Breast epithelium (tissue), 4 donors: Measurements from ENCODE around the gene USP17L17. TPM values are rescaled to one million over a fixed set of nuclear protein-coding genes. Genes with fewer than 3 reads are reported as not detected.
"Not testable (repeated sequence)": the region's sequence is repeated elsewhere in the genome, so short reads cannot be mapped to it uniquely, and the experiment has no call there.

ENCODE experiments used
- DNase-seq, 2 donors: peaks; one replicate each; pipeline ENCODE4 v3.0.0-alpha.2; 2019; ENCODE audit warnings: low spot score in 2 of 2
- H3K27ac ChIP-seq, 2 donors: fragments of 200-600 bp; sonication (generic) in 1 of 2; one replicate each; pipeline ENCODE4 v1.5.1; 2016 to 2019; ENCODE audit warnings: mild to moderate bottlenecking in 1 of 2
- H3K27me3 ChIP-seq, 2 donors: fragments of 200-600 bp; sonication (generic) in 1 of 2; one replicate each; pipeline versions ENCODE4 v1.5.1 to v1.6.0; 2017 to 2019; ENCODE audit warnings: control low read depth in 1 of 2, mild to moderate bottlenecking in 1 of 2
- H3K36me3 ChIP-seq: fragments of 200-600 bp; one replicate; pipeline ENCODE4 v1.5.1; 2019
- H3K4me1 ChIP-seq, 2 donors: fragments of 200-600 bp; sonication (generic); one replicate each; pipeline ENCODE4 v1.5.1; 2016 to 2019; ENCODE audit warnings: control low read depth in 1 of 2
- H3K4me3 ChIP-seq, 3 donors: fragments of 200-600 bp; sonication (generic); 1 replicate in 2 of 3; 2 replicates in 1 of 3; pipeline ENCODE4 v1.5.1; 2016 to 2019; ENCODE audit warnings: mild to moderate bottlenecking in 3 of 3, moderate library complexity in 2 of 3
- H3K9me3 ChIP-seq, 2 donors: fragments of 200-600 bp; sonication (generic) in 1 of 2; one replicate each; pipeline ENCODE4 v1.5.1; 2016 to 2019; ENCODE audit warnings: control low read depth in 1 of 2
- intact Hi-C: fragments of 100-400 bp; cut with DNase I; formaldehyde crosslinking; loops from one replicate; pipeline ENCODE4 v1.15.1; 2023; ENCODE audit warnings: low total_unique reads
- total RNA-seq, 3 donors: library from RNA; depleted of rRNA; stranded (reverse); fragments of >200 nt; gene quantifications; one replicate each; pipeline ENCODE4 v1.1.0, GENCODE V29; 2016

The USP17L17 gene
- total RNA-seq, 3 donors from 2014 or later: not detected

- not testable (repeated sequence) for H3K27me3 ChIP-seq
Observed at GRCh38 chr4:9262572-9262971, 18.9 kb downstream of the USP17L17 start, which contains the start of gene USP17L21. Gene USP17L21 (plus strand): TSS chr4:9262872. CDS start chr4:9262872, 0 bp downstream.

DNA sequence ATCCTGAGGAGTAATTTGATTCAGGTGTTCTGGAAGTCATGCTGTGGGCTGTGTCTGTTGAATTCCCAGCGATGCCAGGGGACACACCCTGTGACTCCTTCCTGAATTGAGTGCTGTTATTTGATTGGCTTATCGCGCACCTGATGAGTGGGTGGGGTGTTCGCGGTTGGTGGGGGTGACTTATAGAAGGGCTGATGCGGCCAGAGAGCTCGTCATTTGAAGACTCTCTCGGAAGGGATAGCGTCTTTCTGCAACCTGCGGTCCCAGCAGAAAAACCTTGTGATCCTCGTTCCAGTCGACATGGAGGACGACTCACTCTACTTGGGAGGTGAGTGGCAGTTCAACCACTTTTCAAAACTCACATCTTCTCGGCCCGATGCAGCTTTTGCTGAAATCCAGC is 23.6 kb downstream of the USP17L17 start, which contains the start of gene USP17L22:
USP17L22 (plus strand) TSS at position 301 of the 400 bp plus-strand sequence; CDS start at position 301, 0 bp downstream.
- H3K9me3 ChIP-seq, intact Hi-C loops, DNase-seq, H3K4me3 ChIP-seq, H3K4me1 ChIP-seq, H3K36me3 ChIP-seq, H3K27me3 ChIP-seq, H3K27ac ChIP-seq: not testable (repeated sequence)

More at GRCh38 chr4:9262572-9262971, 18.9 kb downstream of the USP17L17 start, which contains the start of gene USP17L21:
- H3K9me3 ChIP-seq, H3K27ac ChIP-seq, H3K36me3 ChIP-seq, H3K4me3 ChIP-seq, intact Hi-C loops, H3K4me1 ChIP-seq, DNase-seq: not testable (repeated sequence)

DNA sequence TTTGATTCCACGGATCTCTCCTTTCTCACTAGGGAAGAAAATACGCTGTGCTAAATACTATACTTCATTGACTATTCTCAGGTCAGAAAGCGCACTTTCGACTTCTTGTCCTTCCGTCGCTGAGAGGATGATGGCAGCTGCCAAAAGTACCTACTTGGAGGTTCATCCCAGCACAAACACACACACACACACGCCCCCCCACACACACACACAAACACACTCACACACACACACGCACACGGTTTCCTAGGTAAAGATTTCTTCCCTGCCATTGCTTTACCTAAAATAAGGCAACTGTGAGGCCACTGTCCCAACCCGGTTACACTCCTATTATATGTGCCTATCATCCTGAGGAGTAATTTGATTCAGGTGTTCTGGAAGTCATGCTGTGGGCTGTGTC is 28.0 kb downstream of the USP17L17 start:
- H3K4me1 ChIP-seq, H3K27ac ChIP-seq, H3K4me3 ChIP-seq, H3K9me3 ChIP-seq, H3K27me3 ChIP-seq, H3K36me3 ChIP-seq, intact Hi-C loops: not testable (repeated sequence)
- DNase-seq: peak; percentile 55 to 75

Other genes with a start within 250 kb of the USP17L17 start
- not detected for gene FAM90A26, start 73.5 kb upstream of the USP17L17 start, total RNA-seq
- gene USP17L10, start 33.2 kb upstream of the USP17L17 start, total RNA-seq: not detected
- not detected for gene USP17L11, start 28.5 kb upstream of the USP17L17 start, total RNA-seq
- gene USP17L12, start 23.7 kb upstream of the USP17L17 start, total RNA-seq: not detected
- not detected for gene USP17L13, start 19.0 kb upstream of the USP17L17 start, total RNA-seq
- gene USP17L15, start 9.5 kb upstream of the USP17L17 start, total RNA-seq: not detected
- gene USP17L18, start 4.8 kb downstream of the USP17L17 start, total RNA-seq: not detected
- not detected for gene USP17L19, start 9.5 kb downstream of the USP17L17 start, total RNA-seq
- not detected for gene USP17L20, start 14.2 kb downstream of the USP17L17 start, total RNA-seq
- not detected for gene USP17L21, start 19.0 kb downstream of the USP17L17 start, total RNA-seq
- gene USP17L22, start 23.7 kb downstream of the USP17L17 start, total RNA-seq: not detected
- not detected for gene USP17L24, start 81.3 kb downstream of the USP17L17 start, total RNA-seq
- not detected for gene USP17L25, start 86.0 kb downstream of the USP17L17 start, total RNA-seq
- gene USP17L26, start 90.8 kb downstream of the USP17L17 start, total RNA-seq: not detected
- not detected for gene USP17L5, start 95.5 kb downstream of the USP17L17 start, total RNA-seq
- gene USP17L27, start 100.3 kb downstream of the USP17L17 start, total RNA-seq: not detected
- not detected for gene USP17L28, start 105.0 kb downstream of the USP17L17 start, total RNA-seq
- gene USP17L29, start 109.8 kb downstream of the USP17L17 start, total RNA-seq: not detected
- gene USP17L30, start 119.2 kb downstream of the USP17L17 start, total RNA-seq: not detected
- gene DEFB131A, start 200.5 kb downstream of the USP17L17 start, total RNA-seq: not detected